GM12878 (cell line): ENCODE results near the gene WWP2. TPM values are rescaled to one million over a fixed set of nuclear protein-coding genes. Genes with fewer than 3 reads are reported as not detected.

Experiments
- ATAC-seq: fragments of 200-7000 bp; cut with Tn5 transposase; 3 replicates; pipeline ENCODE4 v1.9.1; 2020; ENCODE audit warnings: mild to moderate bottlenecking, moderate library complexity
- BruUV-seq: library from RNA; stranded (reverse); fragments of 400-500 nt; replicated peaks from 2 replicates; lab custom pipeline; 2021; lab: Mats Ljungman, UMichigan
- CTCF ChIA-PET: fragments of 300-600 bp; sonication (Branson Sonifier 250); formaldehyde crosslinking; extraction: SDS; loops from one replicate; lab custom pipeline; 2021; ENCODE audit warnings: inconsistent platforms; lab: Yijun Ruan, JAX
- POLR2A ChIA-PET: fragments of 350-600 bp; formaldehyde crosslinking; extraction: SDS; loops from one replicate; lab custom pipeline; 2021; ENCODE audit warnings: inconsistent platforms; lab: Charles Lee
- RAD21 ChIA-PET: fragments of 300-600 bp; sonication (Branson Sonifier 250); formaldehyde crosslinking; loops from one replicate; lab custom pipeline; 2023; ENCODE audit warnings: antibody characterized with exemption; ENCODE audit not compliant: unreplicated experiment; lab: Charles Lee
- SMC1A ChIA-PET: fragments of 300-600 bp; sonication (Branson Sonifier 250); formaldehyde crosslinking; loops from one replicate; lab custom pipeline; 2023; ENCODE audit not compliant: unreplicated experiment, uncharacterized antibody; lab: Charles Lee
- DNase-seq: peaks from one replicate; pipeline ENCODE4 v3.0.0-alpha.2; 2011; ENCODE audit warnings: low read depth, low spot score
- FAIRE-seq: peaks from 3 replicates; lab custom pipeline; 2011; peaks lifted over from hg19 to GRCh38; lab: Jason Lieb, UNC
- H2AFZ ChIP-seq: 2 replicates; pipeline ENCODE4 v1.6.0; 2011; ENCODE audit warnings: low read depth, low read length, control low read depth; ENCODE audit not compliant: control insufficient read depth
- H3K27ac ChIP-seq: 2 replicates; pipeline ENCODE4 v1.5.1; 2011; ENCODE audit warnings: control low read depth; ENCODE audit not compliant: control insufficient read depth, insufficient read depth
- H3K27me3 ChIP-seq, 2 experiments: replicated peaks in 1 of 2; 2 replicates each; pipeline versions ENCODE4 v1.6.0 to v1.6.1; 2011; ENCODE audit warnings: low read length in 1 of 2; ENCODE audit not compliant: control insufficient read depth in 2 of 2, insufficient read depth in 2 of 2
- H3K36me3 ChIP-seq, 2 experiments: 2 replicates each; pipeline ENCODE4 v1.5.1; 2011; ENCODE audit warnings: low read length in 1 of 2; ENCODE audit not compliant: control insufficient read depth in 2 of 2, insufficient read depth in 2 of 2
- H3K4me1 ChIP-seq: 2 replicates; pipeline ENCODE4 v1.6.1; 2011; ENCODE audit warnings: mild to moderate bottlenecking, low read length, moderate library complexity, mixed read lengths; ENCODE audit not compliant: control insufficient read depth, insufficient read depth
- H3K4me2 ChIP-seq: 2 replicates; pipeline ENCODE4 v1.6.0; 2011; ENCODE audit warnings: control low read depth; ENCODE audit not compliant: control insufficient read depth, insufficient read depth
- H3K4me3 ChIP-seq: fragments of 200-600 bp; sonication (generic); 2 replicates; pipeline ENCODE4 v1.5.1; 2016
- H3K79me2 ChIP-seq: 2 replicates; pipeline ENCODE4 v1.6.0; 2011; ENCODE audit warnings: low read length; ENCODE audit not compliant: control insufficient read depth, insufficient read depth
- H3K9ac ChIP-seq: 2 replicates; pipeline ENCODE4 v1.8.0; 2011; ENCODE audit warnings: low read length, control low read depth, mixed read lengths; ENCODE audit not compliant: control insufficient read depth, insufficient read depth
- H3K9me3 ChIP-seq: replicated peaks from 3 replicates; pipeline ENCODE4 v1.5.1; 2011; ENCODE audit warnings: mild to moderate bottlenecking, low read length; ENCODE audit not compliant: control insufficient read depth, insufficient read depth
- H4K20me1 ChIP-seq: 2 replicates; pipeline ENCODE4 v1.6.0; 2011; ENCODE audit not compliant: control insufficient read depth, insufficient read depth
- ETV6 ChIP-seq, 2 experiments: fragments of 450-650 bp in 1 of 2; IDR thresholded peaks in 1 of 2; conservative IDR thresholded peaks in 1 of 2; 2 replicates each; pipeline ENCODE4 v1.6.1; 2014; ENCODE audit warnings: antibody characterized with exemption in 1 of 2, borderline replicate concordance in 1 of 2, low read depth in 1 of 2, mild to moderate bottlenecking in 1 of 2, moderate library complexity in 1 of 2
- NR2C1 ChIP-seq: fragments of 450-650 bp; IDR thresholded peaks from 2 replicates; pipeline ENCODE4 v1.6.1; 2017; ENCODE audit warnings: antibody characterized with exemption, mild to moderate bottlenecking, moderate library complexity
- NRF1 ChIP-seq: conservative IDR thresholded peaks from 2 replicates; pipeline ENCODE4 v1.6.1; 2011; ENCODE audit warnings: mild to moderate bottlenecking, low read depth, low read length, improper control_type of control experiment
- PML ChIP-seq: IDR thresholded peaks from 2 replicates; pipeline ENCODE4 v1.6.1; 2012; ENCODE audit warnings: low read length, inconsistent platforms
- REST ChIP-seq: IDR thresholded peaks from 2 replicates; pipeline ENCODE4 v1.6.1; 2012; ENCODE audit warnings: mild to moderate bottlenecking, low read depth, low read length
- RFX5 ChIP-seq: IDR thresholded peaks from 2 replicates; pipeline ENCODE4 v1.6.1; 2011; ENCODE audit warnings: low read depth, low read length, improper control_type of control experiment
- SP1 ChIP-seq: IDR thresholded peaks from one replicate; pipeline ENCODE4 v1.6.1; 2011; ENCODE audit warnings: low read depth, low read length
- TBL1XR1 ChIP-seq: IDR thresholded peaks from 2 replicates; pipeline ENCODE4 v1.6.1; 2012; ENCODE audit warnings: low read depth, low read length, improper control_type of control experiment
- ZBED1 ChIP-seq: IDR thresholded peaks from 2 replicates; pipeline ENCODE4 v1.6.1; 2016; ENCODE audit warnings: borderline replicate concordance
- ZNF24 ChIP-seq: fragments of 450-650 bp; IDR thresholded peaks from 2 replicates; pipeline ENCODE4 v1.6.1; 2017; ENCODE audit warnings: antibody characterized with exemption, mild to moderate bottlenecking
- WGBS: methylation state at CpG from one replicate; pipeline ENCODE4 v1.1.6; 2016; ENCODE audit warnings: low lambda C conversion rate; ENCODE audit not compliant: insufficient replicate concordance, insufficient coverage; ENCODE audit errors: missing lambda C conversion rate; 5-methylcytosine and 5-hydroxymethylcytosine counted together
- in situ Hi-C: fragments of 300-500 bp; cut with MboI; formaldehyde crosslinking; loops from 9 replicates; pipeline ENCODE4 v1.14.3; 2018; ENCODE audit warnings: mixed read lengths
- intact Hi-C: fragments of 100-400 bp; cut with micrococcal nuclease; formaldehyde crosslinking; loops from one replicate; pipeline ENCODE4 v1.14.2; 2022; ENCODE audit not compliant: unreplicated experiment
- polyA plus RNA-seq, 11 experiments: library from polyadenylated mRNA; depleted of rRNA in 4 of 11; unstranded in 6 of 11; stranded (reverse) in 5 of 11; fragments of >200 nt; fragmentation: Nextera tagmentation in 4 of 11; fragmentation: Illumina TruSeq in 1 of 11; extraction: Ambion mirVana in 4 of 11; extraction: Trizol in 1 of 11; gene quantifications; 1 replicate in 1 of 11; 2 replicates in 10 of 11; pipeline versions ENCODE4 v1.2.1 to v1.2.3, GENCODE V29; 2011 to 2016; ENCODE audit warnings: inconsistent platforms in 2 of 11, missing spikeins in 2 of 11, low read depth in 1 of 11
- total RNA-seq, 4 experiments: library from RNA; depleted of rRNA in 3 of 4; stranded (reverse); fragments of >200 nt in 3 of 4; fragmentation: Illumina TruSeq in 1 of 4; extraction: Trizol in 1 of 4; gene quantifications; 2 replicates each; pipeline versions ENCODE4 v1.2.1 to v1.2.3, GENCODE V29; 2013 to 2021

WWP2 gene
- total and polyA plus RNA-seq, 10 of the 15 experiments (the other 5 are each of a cell fraction or from before 2014, with no cell fraction given): 2.8 to 47.0 (median 23.8) TPM

GRCh38 chr16:69848637-69849545 is 86.8 kb downstream of the WWP2 start:
- DNase-seq (no peak), ATAC-seq (no peak), FAIRE-seq (no peak)
- in situ Hi-C loops: no loop called here
- CTCF ChIA-PET: interaction anchor here (0.5 to 1.5 kb wide), 3 partner anchors 10 to 82 kb away, joined by 3 to 5 read pairs (median 4); no protein-coding TSS in a partner anchor
- Histone ChIP-seq H3K27ac (no peak overlapping the region), H3K27me3 (no peaks in the 10 kb centered on the region), H3K4me2 (no peak overlapping the region), H2AFZ (no peak overlapping the region), H4K20me1 (no peaks in the 10 kb centered on the region), H3K36me3 (peaks cover 0 to 7% of the 10 kb centered on the region in 2 experiments; a peak in 3 of 4 replicates), H3K79me2 (no peaks in the 10 kb centered on the region), H3K4me3 (no peak overlapping the region), H3K9ac (no peak overlapping the region), H3K9me3 (no peaks in the 10 kb centered on the region), H3K4me1 (no peaks in the 10 kb centered on the region)
- RAD21 ChIA-PET: no interaction called here
- intact Hi-C loops: no loop called here
- SMC1A ChIA-PET: interaction anchor here (1.0 to 1.6 kb wide), 2 partner anchors 19 to 53 kb away, joined by 3 read pairs; no protein-coding TSS in a partner anchor
- POLR2A ChIA-PET: interaction anchor here (0.5 to 0.6 kb wide), 2 partner anchors 46 to 71 kb away, joined by 4 to 6 read pairs; no protein-coding TSS in a partner anchor
- WGBS: 85% methylated on average over 8 of the region's 8 CpGs
- TF ChIP-seq NR2C1: no peak
- TF ChIP-seq ZNF24: peak; percentile 85
- no TSS peak for BruUV-seq

GRCh38 chr16:69851491-69852240 is 89.5 kb downstream of the WWP2 start:
- SMC1A ChIA-PET: interaction anchor here (0.7 kb wide), 2 partner anchors 79 to 743 kb away, joined by 3 to 4 read pairs; no protein-coding TSS in a partner anchor
- 89% methylated on average over 13 of the region's 13 CpGs for WGBS
- no peak overlapping the region for H2AFZ ChIP-seq
- CTCF ChIA-PET: interaction anchor here (0.7 to 1.9 kb wide), 4 partner anchors 11 to 1578 kb away, joined by 3 to 4 read pairs (median 3); no protein-coding TSS in a partner anchor
- no peak overlapping the region for H3K9ac ChIP-seq
- intact Hi-C loops (no loop called here), in situ Hi-C loops (no loop called here)
- no peak for DNase-seq
- H3K4me2 ChIP-seq: no peak overlapping the region
- no peak overlapping the region for H3K4me3 ChIP-seq
- BruUV-seq: no TSS peak
- RAD21 ChIA-PET: no interaction called here
- no peaks in the 10 kb centered on the region for H3K27me3 ChIP-seq
- H3K27ac ChIP-seq: no peak overlapping the region
- FAIRE-seq: no peak
- no peaks in the 10 kb centered on the region for H3K9me3 ChIP-seq
- no peaks in the 10 kb centered on the region for H3K79me2 ChIP-seq
- H4K20me1 ChIP-seq: no peaks in the 10 kb centered on the region
- ATAC-seq: no peak
- no peaks in the 10 kb centered on the region for H3K4me1 ChIP-seq
- H3K36me3 ChIP-seq: no peaks in the 10 kb centered on the region; a peak in 1 of 4 replicates
- POLR2A ChIA-PET: interaction anchor here (0.7 kb wide), 1 partner anchor 248 kb away, joined by 4 read pairs; no protein-coding TSS in a partner anchor
- no peak for TF ChIP-seq SP1
- TF ChIP-seq TBL1XR1: no peak
- TF ChIP-seq NRF1: no peak
- TF ChIP-seq PML: no peak
- no peak for TF ChIP-seq ZBED1
- TF ChIP-seq REST: no peak
- no peak for TF ChIP-seq RFX5
- TF ChIP-seq ETV6 (conservative IDR thresholded peaks at IDR 0.05 in 1 of 2, IDR thresholded peaks at IDR 0.05 in 1 of 2; ENCODE audit: borderline replicate concordance in 1 of 2, low read depth in 1 of 2): no peak
